Trophoblast cell (in vitro differentiated cells and primary cell): ENCODE measurements around the gene SH3TC2.

ENCODE experiments used
- DNase-seq, 2 donors: peaks; one replicate each; pipeline ENCODE4 v3.0.0-alpha.2; 2016
- H2AFZ ChIP-seq: 2 replicates; pipeline ENCODE4 v1.6.1; 2013; ENCODE audit warnings: low read length, moderate library complexity, mild to moderate bottlenecking; ENCODE audit not compliant: insufficient read depth, poor library complexity
- H2AK5ac ChIP-seq: 2 replicates; pipeline ENCODE4 v1.6.1; 2013; ENCODE audit warnings: mild to moderate bottlenecking, low read length
- H2BK120ac ChIP-seq: 2 replicates; pipeline ENCODE4 v1.6.1; 2013; ENCODE audit warnings: low read length, mild to moderate bottlenecking, moderate library complexity; ENCODE audit not compliant: insufficient read depth, poor library complexity
- H2BK12ac ChIP-seq: 2 replicates; pipeline ENCODE4 v1.6.1; 2013; ENCODE audit warnings: mild to moderate bottlenecking, low read length, moderate library complexity
- H2BK5ac ChIP-seq: 2 replicates; pipeline ENCODE4 v1.6.1; 2013; ENCODE audit warnings: low read length, low read depth, moderate library complexity, mild to moderate bottlenecking; ENCODE audit not compliant: poor library complexity
- H3K14ac ChIP-seq: 2 replicates; pipeline ENCODE4 v1.6.1; 2013; ENCODE audit warnings: mild to moderate bottlenecking, low read length
- H3K18ac ChIP-seq: 2 replicates; pipeline ENCODE4 v1.6.1; 2013; ENCODE audit warnings: mild to moderate bottlenecking, low read length
- H3K23ac ChIP-seq: 2 replicates; pipeline ENCODE4 v1.6.1; 2013; ENCODE audit warnings: low read length
- H3K27ac ChIP-seq: 2 replicates; pipeline ENCODE4 v1.5.1; 2013; ENCODE audit warnings: low read depth, mild to moderate bottlenecking, inconsistent platforms, low read length, moderate library complexity
- H3K27me3 ChIP-seq: 2 replicates; pipeline ENCODE4 v1.6.1; 2013; ENCODE audit warnings: inconsistent platforms, mild to moderate bottlenecking, low read length, moderate library complexity; ENCODE audit not compliant: insufficient read depth
- H3K36me3 ChIP-seq, 2 experiments: 1 replicate in 1 of 2; 2 replicates in 1 of 2; pipeline ENCODE4 v1.6.1; 2013; ENCODE audit warnings: low read length in 2 of 2, mild to moderate bottlenecking in 2 of 2, moderate library complexity in 1 of 2; ENCODE audit not compliant: insufficient read depth in 2 of 2, control insufficient read depth in 1 of 2
- H3K4ac ChIP-seq: 2 replicates; pipeline ENCODE4 v1.6.1; 2013; ENCODE audit warnings: low read depth, mild to moderate bottlenecking, low read length, moderate library complexity
- H3K4me1 ChIP-seq, 2 experiments: 1 replicate in 1 of 2; 2 replicates in 1 of 2; pipeline ENCODE4 v1.6.1; 2013; ENCODE audit warnings: low read length in 2 of 2, mild to moderate bottlenecking in 2 of 2, moderate library complexity in 1 of 2; ENCODE audit not compliant: insufficient read depth in 2 of 2, control insufficient read depth in 1 of 2
- H3K4me2 ChIP-seq: 2 replicates; pipeline ENCODE4 v1.6.1; 2013; ENCODE audit warnings: inconsistent platforms, mild to moderate bottlenecking, low read length, moderate library complexity
- H3K4me3 ChIP-seq: 2 replicates; pipeline ENCODE4 v1.5.1; 2013; ENCODE audit warnings: mild to moderate bottlenecking, low read depth, low read length, inconsistent platforms
- H3K79me1 ChIP-seq: one replicate; pipeline ENCODE4 v1.6.1; 2013; ENCODE audit warnings: low read length
- H3K79me2 ChIP-seq: 2 replicates; pipeline ENCODE4 v1.6.1; 2013; ENCODE audit warnings: low read length, mild to moderate bottlenecking; ENCODE audit not compliant: control insufficient read depth, insufficient read depth, poor library complexity
- H3K9ac ChIP-seq: 2 replicates; pipeline ENCODE4 v1.6.1; 2013; ENCODE audit warnings: mild to moderate bottlenecking, low read length
- H3K9me3 ChIP-seq: 2 replicates; pipeline ENCODE4 v1.6.1; 2013; ENCODE audit warnings: low read depth, mild to moderate bottlenecking, control low read depth, inconsistent platforms, low read length; ENCODE audit not compliant: insufficient read depth
- H4K12ac ChIP-seq: 2 replicates; pipeline ENCODE4 v1.6.1; 2013; ENCODE audit warnings: low read depth, mild to moderate bottlenecking, low read length, moderate library complexity
- H4K8ac ChIP-seq: 2 replicates; pipeline ENCODE4 v1.6.1; 2013; ENCODE audit warnings: low read depth, mild to moderate bottlenecking, low read length, moderate library complexity
- H4K91ac ChIP-seq: one replicate; pipeline ENCODE4 v1.6.1; 2013; ENCODE audit warnings: low read depth, mild to moderate bottlenecking, low read length, moderate library complexity
- WGBS: extraction: QIAGEN DNeasy Blood & Tissue Kit; methylation state at CpG from one replicate; pipeline ENCODE4 v1.1.7; 2013; ENCODE audit warnings: missing lambda C conversion rate; ENCODE audit not compliant: insufficient read length, insufficient coverage; ENCODE audit errors: extremely low coverage; 5-methylcytosine and 5-hydroxymethylcytosine counted together

Gene SH3TC2

DNA sequence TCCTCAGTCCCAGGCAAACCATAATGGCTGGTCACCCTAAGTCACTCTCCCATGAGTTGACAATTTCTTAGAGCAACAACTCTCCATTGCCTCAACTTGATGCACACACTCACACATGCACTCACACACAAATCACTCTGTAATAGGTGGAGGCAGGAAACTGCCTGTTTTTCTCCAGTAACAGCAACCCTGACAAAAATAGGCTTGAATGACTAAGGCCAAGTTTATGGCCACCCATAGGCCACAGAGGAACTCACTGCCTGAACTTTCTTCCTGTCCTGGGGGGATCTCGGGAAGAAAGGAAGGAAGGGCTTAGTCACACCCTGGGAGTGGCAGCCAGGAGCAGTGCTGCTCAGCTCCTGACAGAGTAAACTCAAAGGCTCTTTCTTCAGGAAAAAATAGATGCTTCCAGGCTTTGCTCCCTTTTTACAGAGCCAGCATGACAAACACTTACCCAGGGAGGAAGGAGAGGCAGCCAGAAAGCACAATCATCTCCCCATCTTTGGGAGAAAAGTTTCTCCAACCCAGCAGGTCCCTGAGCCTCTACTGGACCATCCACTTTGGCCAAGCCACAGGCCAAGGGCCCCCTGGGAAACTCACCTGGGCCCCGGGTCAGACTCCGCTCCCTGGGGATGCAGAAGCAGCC is 368 bp downstream of the SH3TC2 start:
- Histone ChIP-seq H3K14ac (no peak overlapping the region), H3K27me3 (no peaks in the 10 kb centered on the region), H3K9ac (no peak overlapping the region), H3K4me2 (peak overlapping the region; percentile 13), H4K12ac (no peak overlapping the region), H3K23ac (no peak overlapping the region), H3K36me3 (no peaks in the 10 kb centered on the region), H3K9me3 (peaks cover 1% of the 10 kb centered on the region), H3K4me1 (peaks cover 18 to 20% of the 10 kb centered on the region in 2 experiments), H3K18ac (no peak overlapping the region), H4K91ac (peak overlapping the region; percentile 53), H4K8ac (peak overlapping the region; percentile 23), H2AK5ac (no peak overlapping the region), H3K4ac (no peak overlapping the region), H2BK120ac (peak overlapping the region; percentile 19), H3K79me2 (no peaks in the 10 kb centered on the region), H3K27ac (peak overlapping the region; percentile 56), H2AFZ (no peak overlapping the region), H2BK12ac (peak overlapping the region; percentile 19), H3K79me1 (peaks cover 8% of the 10 kb centered on the region), H3K4me3 (no peak overlapping the region), H2BK5ac (peak overlapping the region; percentile 14)
- no CpG with 5 or more reads among the region's 3 CpGs for whole genome bisulfite sequencing
- DNase-seq: peak; percentile 78 to 84

DNA sequence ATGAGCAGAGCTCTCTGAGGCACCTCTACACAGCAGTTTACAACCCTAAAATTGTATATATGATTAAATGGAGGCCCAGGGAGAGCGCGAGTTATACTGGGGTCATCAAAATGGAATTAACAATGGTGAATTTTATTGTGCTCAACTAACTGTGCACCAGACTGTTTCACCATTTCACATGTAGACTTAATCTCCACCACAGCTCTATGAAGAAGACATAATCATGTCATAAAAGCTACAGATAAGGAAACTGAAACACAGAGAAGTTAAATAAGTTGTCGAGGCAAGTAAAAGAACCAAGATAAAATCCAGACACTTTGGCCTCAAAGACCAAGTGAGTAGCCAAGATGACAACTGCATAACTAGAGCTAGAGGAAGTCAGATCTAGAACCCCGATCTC is 1.5 kb downstream of the SH3TC2 start:
- Histone ChIP-seq H3K27me3 (no peaks in the 10 kb centered on the region), H3K23ac (no peak overlapping the region), H2BK12ac (no peak overlapping the region), H3K9me3 (peaks cover 1% of the 10 kb centered on the region), H3K9ac (no peak overlapping the region), H3K14ac (no peak overlapping the region), H3K79me1 (peaks cover 8% of the 10 kb centered on the region), H3K4me2 (no peak overlapping the region), H2BK5ac (no peak overlapping the region), H3K18ac (no peak overlapping the region), H2BK120ac (no peak overlapping the region), H3K79me2 (no peaks in the 10 kb centered on the region), H3K4ac (no peak overlapping the region), H4K91ac (no peak overlapping the region), H3K36me3 (no peaks in the 10 kb centered on the region), H3K4me1 (peaks cover 18 to 20% of the 10 kb centered on the region in 2 experiments), H3K4me3 (no peak overlapping the region), H4K8ac (no peak overlapping the region), H2AFZ (no peak overlapping the region), H4K12ac (no peak overlapping the region), H3K27ac (no peak overlapping the region), H2AK5ac (no peak overlapping the region)
- DNase-seq: no peak
- no CpG with 5 or more reads among the region's 4 CpGs for WGBS

DNA sequence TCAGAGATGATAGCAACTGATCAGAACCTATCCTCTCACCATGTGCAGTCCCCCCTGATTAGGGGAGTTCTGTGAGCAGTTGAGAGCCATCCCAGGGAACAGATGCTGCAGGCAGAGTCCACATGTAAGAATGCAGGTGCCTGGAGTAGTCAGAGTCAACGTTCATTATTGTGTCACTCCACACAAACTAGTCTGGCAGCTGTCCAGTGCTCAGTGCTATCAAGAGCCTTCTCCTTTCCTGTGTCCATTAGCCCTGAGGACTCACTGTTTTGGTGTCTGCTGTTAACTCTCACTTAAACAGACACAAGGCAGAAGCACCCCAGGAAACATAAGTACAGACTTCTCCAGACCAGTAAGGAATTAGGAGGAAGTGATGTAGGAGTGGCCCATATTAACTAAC is 2.5 kb downstream of the SH3TC2 start:
- Histone ChIP-seq H3K9me3 (peaks cover 1% of the 10 kb centered on the region), H2BK5ac (no peak overlapping the region), H3K4me3 (no peak overlapping the region), H2BK12ac (no peak overlapping the region), H2BK120ac (no peak overlapping the region), H3K27ac (no peak overlapping the region), H3K14ac (no peak overlapping the region), H3K27me3 (no peaks in the 10 kb centered on the region), H3K79me1 (peaks cover 8% of the 10 kb centered on the region), H3K4me1 (peaks cover 18 to 20% of the 10 kb centered on the region in 2 experiments), H4K8ac (no peak overlapping the region), H3K4me2 (no peak overlapping the region), H4K91ac (no peak overlapping the region), H3K9ac (no peak overlapping the region), H3K23ac (no peak overlapping the region), H2AFZ (no peak overlapping the region), H3K36me3 (no peaks in the 10 kb centered on the region), H3K18ac (no peak overlapping the region), H2AK5ac (no peak overlapping the region), H3K4ac (no peak overlapping the region), H3K79me2 (no peaks in the 10 kb centered on the region), H4K12ac (no peak overlapping the region)
- peak; percentile 38 to 55 for DNase-seq
- WGBS: no CpG with 5 or more reads among the region's 1 CpG

DNA sequence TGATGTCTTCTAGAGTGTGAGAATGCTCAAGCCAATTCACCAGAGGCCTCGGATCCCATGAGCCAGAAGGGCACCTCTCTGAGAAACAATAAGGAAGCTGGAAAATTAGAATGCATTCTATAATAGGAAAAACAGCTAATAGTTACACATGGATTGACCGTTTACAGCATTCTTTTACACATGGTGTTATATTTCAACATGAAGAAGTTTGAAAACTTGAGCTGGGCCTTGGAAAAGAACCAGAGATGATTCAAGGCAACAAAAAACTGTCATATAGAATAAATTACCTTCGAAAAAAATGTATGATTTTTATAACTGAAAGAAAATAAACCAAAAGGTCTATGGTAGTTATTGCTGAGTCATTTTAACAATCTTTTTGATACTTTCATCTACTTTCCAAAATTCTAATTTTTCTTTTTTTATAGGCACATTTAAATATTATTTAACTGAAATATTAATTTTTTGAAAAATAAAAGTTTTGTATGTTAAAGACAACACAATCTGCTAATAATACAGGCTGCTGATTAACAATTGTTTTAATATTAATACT is 6.2 kb downstream of the SH3TC2 start:
- H4K12ac ChIP-seq: no peak overlapping the region
- no peak overlapping the region for H3K9ac ChIP-seq
- H3K27ac ChIP-seq: no peak overlapping the region
- no peak overlapping the region for H2AFZ ChIP-seq
- no peak overlapping the region for H3K23ac ChIP-seq
- H3K4me2 ChIP-seq: no peak overlapping the region
- H2BK5ac ChIP-seq: no peak overlapping the region
- H3K4me3 ChIP-seq: no peak overlapping the region
- DNase-seq: no peak
- H3K79me2 ChIP-seq: no peaks in the 10 kb centered on the region
- no peak overlapping the region for H3K18ac ChIP-seq
- H2AK5ac ChIP-seq: no peak overlapping the region
- H3K79me1 ChIP-seq: peaks cover 2% of the 10 kb centered on the region
- peaks cover 1% of the 10 kb centered on the region for H3K9me3 ChIP-seq
- no peaks in the 10 kb centered on the region for H3K27me3 ChIP-seq
- no peak overlapping the region for H2BK120ac ChIP-seq
- H2BK12ac ChIP-seq: no peak overlapping the region
- WGBS: no CpG with 5 or more reads among the region's 3 CpGs
- H3K14ac ChIP-seq: no peak overlapping the region
- H3K36me3 ChIP-seq: no peaks in the 10 kb centered on the region
- no peaks in the 10 kb centered on the region for H3K4me1 ChIP-seq
- H3K4ac ChIP-seq: no peak overlapping the region
- no peak overlapping the region for H4K91ac ChIP-seq
- H4K8ac ChIP-seq: no peak overlapping the region
